ENCODE results near the gene KLF5.
"Not testable (repeated sequence)": the region's sequence is repeated elsewhere in the genome, so short reads cannot be mapped to it uniquely, and the experiment has no call there.

Gene KLF5

DNA sequence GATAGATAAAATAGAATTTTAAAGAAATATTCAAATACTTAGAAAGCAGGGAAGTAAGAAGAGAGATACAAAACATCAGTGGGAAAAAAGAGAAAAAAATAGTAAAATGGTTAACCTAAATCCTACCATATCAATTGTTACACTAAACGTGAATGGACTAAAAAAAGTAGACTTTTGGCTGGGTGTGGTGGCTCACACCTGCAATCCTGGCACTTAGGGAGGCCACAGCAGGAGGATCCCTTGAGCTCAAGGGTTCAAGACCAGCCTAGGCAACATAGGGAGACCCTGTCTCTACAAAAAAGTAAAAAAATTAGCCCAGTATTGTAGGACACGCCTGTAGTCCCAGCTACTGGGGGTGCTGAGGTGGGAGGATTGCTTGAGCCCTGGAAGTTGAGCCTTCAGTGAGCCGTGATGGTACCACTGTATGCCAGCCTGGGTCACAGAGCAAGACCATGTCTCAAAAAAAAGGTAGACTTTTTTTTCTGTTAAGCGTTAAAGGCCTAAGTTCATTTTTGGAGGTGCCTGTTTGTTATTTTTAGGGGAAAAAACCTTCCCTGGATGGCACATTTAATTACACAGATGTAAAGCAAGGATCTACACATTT is 29.6 kb downstream of the KLF5 start:
- DNase-seq (ENCODE audit: low read depth): no peak

DNA sequence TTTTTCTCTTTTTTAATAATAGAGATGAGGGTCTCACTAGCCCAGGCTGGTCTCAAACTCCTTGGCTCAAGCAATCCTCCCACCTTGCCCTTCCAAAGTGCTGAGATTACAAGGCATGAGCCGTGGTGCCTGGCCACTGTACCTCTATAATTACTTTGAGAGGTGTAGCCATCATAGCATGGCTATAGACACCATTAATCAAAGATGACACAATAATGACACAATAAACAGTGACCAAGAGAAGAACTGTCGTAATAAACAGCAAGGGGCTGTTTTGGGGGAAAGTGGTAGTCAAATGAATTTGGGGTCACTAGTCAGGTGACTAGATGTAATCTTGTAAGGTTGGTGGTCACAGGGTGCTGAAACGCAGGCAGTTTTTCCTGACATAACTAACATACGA is 30.4 kb downstream of the KLF5 start:
- no peak for DNase-seq (ENCODE audit: low read depth)

DNA sequence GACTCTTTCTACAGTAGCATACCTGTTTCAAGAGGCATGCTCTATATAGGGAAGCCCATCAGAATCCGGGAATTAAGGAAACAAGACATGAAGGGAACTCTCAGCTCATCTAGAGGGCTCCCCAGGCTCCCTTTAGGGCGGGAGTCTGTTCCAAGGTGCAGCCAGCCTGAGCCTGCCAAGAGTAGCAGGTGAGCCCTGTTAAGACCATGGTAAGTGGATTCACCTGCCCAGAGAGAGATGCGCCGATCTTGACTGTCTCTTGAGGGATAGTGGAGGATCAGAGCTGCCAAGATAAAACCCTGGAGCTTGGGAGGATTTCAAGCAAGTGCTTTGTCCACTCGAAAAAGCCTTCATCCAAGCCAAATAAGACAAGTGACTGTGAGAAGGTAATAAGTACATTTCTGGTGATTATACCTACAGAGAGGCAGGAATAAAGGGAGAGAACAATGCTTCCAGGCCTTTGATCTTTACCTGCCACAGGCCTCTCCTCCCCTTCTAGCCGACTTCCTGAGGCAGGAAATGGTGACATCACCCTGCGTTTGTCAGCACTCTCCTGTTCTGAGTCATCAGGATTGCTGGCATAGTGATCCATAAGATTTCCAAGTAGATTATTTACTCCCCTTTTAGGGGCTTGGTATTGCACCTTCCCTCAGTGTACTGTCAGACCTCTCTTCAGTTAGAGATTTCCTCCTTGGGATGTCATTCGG is 31.5 kb downstream of the KLF5 start:
- DNase-seq (ENCODE audit: low read depth): no peak

- no peak for DNase-seq (ENCODE audit: low read depth)
These were observed 32.0 kb downstream of the KLF5 start for GRCh38 chr13:73090823-73091187.

DNA sequence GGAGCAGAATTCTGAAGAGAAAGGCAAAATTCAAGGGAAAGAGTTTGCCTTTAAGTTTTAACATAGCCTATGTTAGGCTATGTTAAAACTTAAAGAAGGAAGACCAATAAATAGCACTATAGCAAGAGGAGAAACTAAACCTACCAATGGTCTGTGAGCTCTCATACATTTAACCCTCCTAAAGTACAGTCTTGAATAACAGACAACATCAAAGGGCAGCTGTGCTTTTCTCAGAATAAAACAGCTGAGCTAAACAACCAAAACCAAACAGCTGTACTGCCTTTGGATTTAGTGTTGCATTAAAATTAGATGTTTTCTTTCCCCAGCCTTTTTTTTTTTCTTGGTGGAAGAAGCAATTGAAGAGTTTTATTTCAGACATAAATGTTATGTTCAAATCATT is 34.0 kb downstream of the KLF5 start:
- no peak for DNase-seq (ENCODE audit: low read depth)

DNA sequence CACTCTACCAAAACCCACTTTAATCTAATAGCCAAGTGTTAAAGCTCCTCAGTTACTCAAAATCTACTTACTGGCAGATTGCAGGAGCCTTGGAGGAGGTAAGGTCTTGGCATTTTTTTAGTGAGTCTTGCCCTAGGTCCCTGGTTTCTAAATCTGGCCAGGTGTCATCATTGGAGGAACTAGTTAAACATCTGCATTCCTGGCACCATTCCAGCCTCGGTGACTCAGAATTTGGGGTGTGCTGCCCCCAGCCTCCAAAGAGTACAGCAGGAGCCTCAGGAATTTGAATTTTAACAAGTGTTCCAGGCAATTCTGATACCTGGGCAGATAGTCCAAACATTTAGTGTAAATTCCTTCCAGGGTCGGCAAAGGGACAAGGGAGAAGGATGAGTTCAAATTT is 37.4 kb downstream of the KLF5 start:
- no peak for DNase-seq (ENCODE audit: low read depth)

DNA sequence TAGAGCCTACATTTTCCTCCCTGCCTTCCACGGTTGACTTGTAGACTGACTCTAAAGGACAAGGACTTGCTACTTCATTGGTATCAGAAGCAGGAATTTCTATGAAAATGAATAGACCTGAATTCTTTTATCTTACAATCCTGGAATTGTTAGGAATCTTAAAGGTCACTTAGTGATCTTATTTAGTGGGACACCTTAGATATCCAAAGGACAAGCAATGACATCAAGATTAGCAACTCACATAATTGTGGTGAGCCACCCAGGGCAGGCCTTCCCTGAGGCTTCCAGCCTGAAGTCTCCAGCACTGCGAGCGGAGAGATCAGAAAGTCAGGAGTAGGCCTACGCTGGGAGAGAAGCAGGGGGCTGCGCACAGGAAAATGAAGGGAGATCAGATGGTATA is 37.8 kb downstream of the KLF5 start:
- DNase-seq (ENCODE audit: low read depth): no peak

DNA sequence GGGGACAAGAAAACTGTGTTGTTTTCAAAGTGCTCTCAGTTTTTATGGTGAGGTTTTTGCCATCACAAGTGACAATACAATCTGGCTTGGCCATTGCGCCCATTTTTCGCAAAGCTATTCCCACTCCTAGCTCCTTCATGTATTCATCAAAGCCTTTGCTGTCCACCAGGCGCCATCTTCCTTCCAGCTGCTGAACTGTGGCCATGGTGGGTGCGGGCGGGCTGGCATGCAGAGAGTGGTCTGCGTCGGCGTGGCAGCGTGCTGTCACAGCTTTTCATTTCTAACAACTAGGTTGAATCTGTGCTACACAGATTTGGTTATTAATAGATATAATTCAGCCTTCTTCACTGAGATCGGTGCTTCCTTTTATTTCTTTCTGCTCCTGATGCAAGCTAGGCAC is 42.0 kb downstream of the KLF5 start:
- DNase-seq (ENCODE audit: low read depth): not testable (repeated sequence)

DNA sequence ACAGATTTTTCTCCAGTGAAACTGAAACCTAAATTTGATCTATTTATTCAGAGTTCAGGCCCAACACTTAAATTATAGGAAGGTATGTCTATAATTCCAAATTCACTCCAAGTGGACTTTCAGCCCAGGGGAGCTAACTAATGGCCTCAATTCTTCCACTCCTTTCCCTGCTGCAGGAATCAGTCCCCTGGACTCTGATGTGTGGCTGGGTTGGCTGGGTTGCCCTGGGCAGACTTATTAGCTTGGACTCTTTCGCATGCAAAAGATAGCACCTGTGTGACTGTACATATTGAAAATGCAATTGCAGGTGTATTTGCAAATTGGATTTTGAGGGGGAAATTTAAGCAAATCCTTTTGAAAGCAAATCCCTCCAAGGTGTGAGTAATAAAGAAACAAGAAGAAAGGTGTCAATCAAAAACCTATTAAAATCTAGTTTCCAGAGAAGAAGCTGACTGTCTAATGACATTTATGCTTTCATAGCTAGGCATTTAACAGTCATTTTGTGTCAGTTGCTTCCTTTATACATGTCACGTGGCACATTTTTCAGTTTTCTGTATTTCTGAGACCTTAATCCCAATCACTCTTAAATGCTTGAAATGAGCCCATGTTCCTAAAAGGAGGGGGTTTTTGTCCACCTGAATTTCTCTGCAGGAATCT is 42.7 kb downstream of the KLF5 start:
- DNase-seq (ENCODE audit: low read depth): no peak

DNA sequence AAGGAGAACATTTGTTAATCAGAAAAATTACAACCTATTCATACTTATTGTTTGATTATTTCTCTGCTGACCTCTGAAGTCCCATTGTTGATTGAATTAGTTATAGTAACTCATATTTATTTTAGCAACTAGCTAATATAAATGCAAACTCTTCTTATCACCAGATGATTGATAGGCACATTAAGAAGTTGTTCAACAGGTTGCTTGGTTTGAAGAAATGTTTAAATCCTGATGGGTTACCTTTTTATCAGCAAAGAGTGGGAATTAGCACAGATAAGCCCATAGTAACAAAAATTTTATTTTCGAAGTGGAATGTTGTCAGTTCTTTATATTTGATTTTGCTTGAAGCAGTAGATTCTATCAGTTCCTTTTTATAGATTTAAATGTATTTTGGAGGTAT is 44.4 kb downstream of the KLF5 start:
- DNase-seq (ENCODE audit: low read depth): no peak

DNA sequence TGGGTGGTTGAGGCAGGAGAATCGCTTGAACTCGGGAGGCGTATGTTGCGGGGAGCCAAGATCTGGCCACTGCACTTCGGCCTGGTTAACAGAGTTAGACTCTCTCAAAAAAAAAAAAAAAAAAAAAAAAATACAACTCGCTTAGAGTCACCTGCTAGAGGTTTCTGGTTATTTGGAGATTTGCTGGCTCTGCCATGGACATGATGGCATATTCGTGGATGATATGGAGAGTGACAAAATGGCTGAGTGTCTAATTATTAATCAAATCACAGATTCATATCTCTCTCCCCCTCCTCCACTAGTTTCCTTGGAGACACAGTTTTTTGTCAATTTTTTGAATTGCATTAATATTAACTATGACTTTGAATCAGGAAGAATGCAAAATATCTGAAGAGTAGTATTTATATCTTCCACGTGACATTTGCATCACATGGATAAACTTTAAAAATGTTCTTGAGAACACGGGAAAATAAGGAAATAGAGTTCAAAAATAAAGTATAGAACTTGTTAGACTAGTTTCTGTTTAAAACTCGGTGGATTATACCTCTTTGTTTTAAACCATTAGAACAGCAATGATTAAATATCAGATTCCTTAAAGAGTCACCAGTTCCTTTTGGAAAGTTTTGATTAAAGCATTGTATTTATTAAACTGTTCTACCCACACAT is 47.8 kb downstream of the KLF5 start:
- DNase-seq (ENCODE audit: low read depth): no peak

DNA sequence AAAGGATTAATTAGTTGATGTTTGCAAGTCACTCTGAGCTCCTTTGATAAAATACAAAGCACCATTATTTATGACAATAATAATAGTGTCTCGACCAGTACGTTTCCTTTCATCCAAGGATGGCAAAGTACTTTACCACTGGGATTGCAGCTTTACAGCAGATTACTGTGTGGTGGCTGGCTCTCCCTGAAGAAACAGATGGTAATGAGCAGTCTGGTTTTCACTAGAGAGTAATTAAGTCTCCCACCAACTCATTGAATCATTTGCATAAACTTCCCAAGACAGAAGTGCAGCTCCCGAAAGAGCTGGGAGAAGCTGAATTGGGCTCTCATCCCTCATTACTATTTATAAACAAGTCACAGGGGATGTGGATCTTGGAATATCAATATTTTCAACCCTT is 48.7 kb downstream of the KLF5 start:
- no peak for DNase-seq (ENCODE audit: low read depth)

- no peak for DNase-seq (ENCODE audit: low read depth)
These were observed 49.2 kb downstream of the KLF5 start for GRCh38 chr13:73107970-73108369.

DNA sequence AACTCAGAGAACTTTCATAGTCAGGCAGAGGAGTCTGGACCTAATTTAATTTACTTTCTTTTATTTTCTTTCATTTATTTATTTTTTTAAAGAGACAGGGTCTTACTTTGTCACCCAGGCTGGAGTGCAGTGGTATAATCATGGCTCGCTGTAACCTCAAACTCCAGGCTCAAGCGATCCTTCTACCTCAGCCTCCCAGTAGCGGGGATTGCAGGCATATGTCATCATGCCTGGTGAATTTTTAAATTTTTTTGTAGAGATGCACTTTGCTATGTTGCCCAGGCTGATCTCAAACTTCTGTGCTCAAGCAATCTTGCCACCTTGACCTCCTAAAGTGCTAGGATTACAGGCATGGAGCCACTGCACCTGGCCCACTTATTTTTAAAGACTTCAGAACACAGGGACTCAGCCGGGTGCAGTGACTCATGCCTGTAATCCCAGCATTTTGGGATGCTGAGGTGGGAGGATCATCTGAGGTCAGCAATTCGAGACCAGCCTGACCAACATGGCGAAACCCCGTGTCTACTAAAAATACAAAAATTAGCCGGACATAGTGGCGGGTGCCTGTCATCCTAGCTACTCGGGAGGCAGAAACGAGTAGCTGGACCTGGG is 50.6 kb downstream of the KLF5 start:
- no peak for DNase-seq (ENCODE audit: low read depth)

DNA sequence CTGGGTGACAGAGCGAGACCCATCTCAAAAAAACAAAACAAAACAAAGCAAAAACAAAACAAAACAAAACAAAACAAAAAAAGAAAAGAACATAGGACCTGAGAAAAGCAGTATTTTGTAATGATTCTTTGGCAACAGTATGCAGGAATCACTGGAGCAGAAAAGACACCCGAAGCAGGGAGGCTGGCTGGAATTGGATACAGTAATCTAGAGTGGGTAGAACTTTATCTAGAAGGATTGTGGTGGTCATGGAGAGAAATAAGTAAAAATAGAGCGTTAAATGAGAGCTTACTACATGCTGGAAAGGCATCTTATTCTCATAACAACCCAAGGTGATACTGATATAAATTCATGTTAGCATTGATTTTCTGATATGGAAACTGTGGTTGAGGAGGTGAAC is 51.2 kb downstream of the KLF5 start:
- no peak for DNase-seq (ENCODE audit: low read depth)

GRCh38 chr13:73110814-73111213 is 52.0 kb downstream of the KLF5 start:
- no peak for DNase-seq (ENCODE audit: low read depth)

DNA sequence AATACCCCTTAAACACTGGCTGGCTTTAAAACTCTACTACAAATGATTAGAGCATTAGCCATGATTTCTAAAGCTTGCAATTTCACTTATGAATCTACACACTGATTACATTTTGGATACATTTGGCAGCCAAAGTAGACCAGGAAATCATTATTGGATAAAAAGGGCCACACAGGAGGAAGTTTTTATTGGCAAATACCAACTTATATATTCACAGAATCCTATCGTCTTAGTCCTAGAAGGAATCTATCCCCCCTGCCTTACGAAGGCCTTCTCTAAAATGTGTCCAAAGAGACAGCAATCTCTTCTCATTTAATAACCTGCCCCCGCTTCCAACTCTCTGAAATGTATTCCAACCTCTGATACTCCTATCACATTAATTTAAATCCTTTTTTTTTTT is 52.5 kb downstream of the KLF5 start:
- no peak for DNase-seq (ENCODE audit: low read depth)

GRCh38 chr13:73119612-73120011 is 60.8 kb downstream of the KLF5 start:
- DNase-seq (ENCODE audit: low read depth): no peak

Data from stimulated activated CD8-positive, alpha-beta memory T cell treated with anti-CD3 and anti-CD28 coated beads, Interleukin-12 subunit alpha, Interleukin-12 subunit beta, amount 100 ng/mL, for 1 hour (primary cell).